HG02870 (cell line): ENCODE measurements around the gene SPARC.
"Not testable (repeated sequence)": the region's sequence is repeated elsewhere in the genome, so short reads cannot be mapped to it uniquely, and the experiment has no call there.

ENCODE experiments used
- ATAC-seq: cut with Tn5 transposase; IDR thresholded peaks from one replicate; pipeline ENCODE4 v1.9.1; 2021; ENCODE audit warnings: mild to moderate bottlenecking, moderate library complexity; ENCODE audit not compliant: unreplicated experiment

SPARC gene

GRCh38 chr5:151686674-151687407 is at the start of gene SPARC:
SPARC (minus strand) TSS chr5:151686915; CDS start chr5:151676188, 10,727 bp downstream.
- ATAC-seq = peak; percentile 91

- no peak for ATAC-seq
Measured at GRCh38 chr5:151735646-151736045, 48.9 kb upstream of the SPARC start.

GRCh38 chr5:151734064-151734408 is 47.3 kb upstream of the SPARC start:
- ATAC-seq = no peak

- ATAC-seq = no peak
Measured at GRCh38 chr5:151733358-151734063, 46.8 kb upstream of the SPARC start.

GRCh38 chr5:151730381-151730780 is 43.7 kb upstream of the SPARC start:
- ATAC-seq = no peak

GRCh38 chr5:151729597-151729996 is 42.9 kb upstream of the SPARC start:
- ATAC-seq = not testable (repeated sequence)

GRCh38 chr5:151724360-151724759 is 37.6 kb upstream of the SPARC start:
- ATAC-seq = no peak

GRCh38 chr5:151722546-151722945 is 35.8 kb upstream of the SPARC start:
- ATAC-seq = no peak

GRCh38 chr5:151721812-151722391 is 35.2 kb upstream of the SPARC start:
- no peak for ATAC-seq

GRCh38 chr5:151721087-151721646 is 34.5 kb upstream of the SPARC start:
- ATAC-seq = peak; percentile 80

- ATAC-seq = no peak
Measured at GRCh38 chr5:151720215-151720614, 33.5 kb upstream of the SPARC start.

GRCh38 chr5:151719228-151720000 is 32.7 kb upstream of the SPARC start:
- ATAC-seq = no peak

GRCh38 chr5:151718646-151719045 is 31.9 kb upstream of the SPARC start:
- ATAC-seq = no peak

- no peak for ATAC-seq
Measured at GRCh38 chr5:151718153-151718552, 31.4 kb upstream of the SPARC start.

GRCh38 chr5:151717416-151717815 is 30.7 kb upstream of the SPARC start:
- ATAC-seq = no peak

- no peak for ATAC-seq
Measured at GRCh38 chr5:151709109-151709735, 22.5 kb upstream of the SPARC start.

GRCh38 chr5:151708126-151708525 is 21.4 kb upstream of the SPARC start:
- no peak for ATAC-seq

- no peak for ATAC-seq
Measured at GRCh38 chr5:151707567-151707966, 20.9 kb upstream of the SPARC start.

GRCh38 chr5:151706906-151707305 is 20.2 kb upstream of the SPARC start:
- no peak for ATAC-seq

GRCh38 chr5:151703780-151704179 is 17.1 kb upstream of the SPARC start:
- no peak for ATAC-seq

GRCh38 chr5:151703227-151703626 is 16.5 kb upstream of the SPARC start:
- peak; percentile 81 for ATAC-seq
